Adrenal gland (tissue), 5 donors: ENCODE results near the gene PPP1R14C.

Experiments used
- POLR2A ChIP-seq, 2 donors: fragments of 450-650 bp; IDR thresholded peaks; one replicate each; pipeline ENCODE4 v1.6.1; 2017; ENCODE audit warnings: antibody characterized with exemption in 2 of 2, mild to moderate bottlenecking in 2 of 2, moderate library complexity in 1 of 2
- TF ChIP-seq, protein P1 (sequence below), 6 experiments: fragments of 450-650 bp in 4 of 6; fragments of 200-600 bp in 2 of 6; sonication (generic) in 1 of 6; IDR thresholded peaks; 1 replicate in 5 of 6; 2 replicates in 1 of 6; pipeline versions ENCODE4 v1.5.1 to v1.8.0; 2016 to 2021; ENCODE audit warnings: antibody characterized with exemption in 6 of 6, mild to moderate bottlenecking in 2 of 6, moderate library complexity in 1 of 6
- donor health status: DM: no; HTN: no; CAD: no.

GRCh38 chr6:150270330-150271052 lies 127.6 kb downstream of the PPP1R14C start:
- TF ChIP-seq, protein P1, sequence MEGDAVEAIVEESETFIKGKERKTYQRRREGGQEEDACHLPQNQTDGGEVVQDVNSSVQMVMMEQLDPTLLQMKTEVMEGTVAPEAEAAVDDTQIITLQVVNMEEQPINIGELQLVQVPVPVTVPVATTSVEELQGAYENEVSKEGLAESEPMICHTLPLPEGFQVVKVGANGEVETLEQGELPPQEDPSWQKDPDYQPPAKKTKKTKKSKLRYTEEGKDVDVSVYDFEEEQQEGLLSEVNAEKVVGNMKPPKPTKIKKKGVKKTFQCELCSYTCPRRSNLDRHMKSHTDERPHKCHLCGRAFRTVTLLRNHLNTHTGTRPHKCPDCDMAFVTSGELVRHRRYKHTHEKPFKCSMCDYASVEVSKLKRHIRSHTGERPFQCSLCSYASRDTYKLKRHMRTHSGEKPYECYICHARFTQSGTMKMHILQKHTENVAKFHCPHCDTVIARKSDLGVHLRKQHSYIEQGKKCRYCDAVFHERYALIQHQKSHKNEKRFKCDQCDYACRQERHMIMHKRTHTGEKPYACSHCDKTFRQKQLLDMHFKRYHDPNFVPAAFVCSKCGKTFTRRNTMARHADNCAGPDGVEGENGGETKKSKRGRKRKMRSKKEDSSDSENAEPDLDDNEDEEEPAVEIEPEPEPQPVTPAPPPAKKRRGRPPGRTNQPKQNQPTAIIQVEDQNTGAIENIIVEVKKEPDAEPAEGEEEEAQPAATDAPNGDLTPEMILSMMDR (IDR thresholded peaks at IDR 0.05): no peak
- no peak for TF ChIP-seq POLR2A (IDR thresholded peaks at IDR 0.05)
